Neuron (in vitro differentiated cells): ENCODE measurements around the gene PCDHGA7.

Experiments
- H2AFZ ChIP-seq: one replicate; pipeline ENCODE4 v1.6.1; 2013; ENCODE audit warnings: low read depth, mild to moderate bottlenecking, inconsistent platforms, low read length, moderate library complexity
- H3K27me3 ChIP-seq: one replicate; pipeline ENCODE4 v1.6.1; 2013; ENCODE audit warnings: low read length; ENCODE audit not compliant: insufficient read depth
- H3K36me3 ChIP-seq: one replicate; pipeline ENCODE4 v1.6.1; 2013; ENCODE audit warnings: low read length; ENCODE audit not compliant: insufficient read depth
- H3K4me1 ChIP-seq: one replicate; pipeline ENCODE4 v1.6.1; 2013; ENCODE audit warnings: low read length; ENCODE audit not compliant: insufficient read depth
- H3K4me3 ChIP-seq: 2 replicates; pipeline ENCODE4 v1.5.1; 2013; ENCODE audit warnings: mild to moderate bottlenecking, low read length, moderate library complexity
- H3K9me3 ChIP-seq: one replicate; pipeline ENCODE4 v1.6.1; 2013; ENCODE audit warnings: low read length

PCDHGA7 gene

GRCh38 chr5:141355641-141356040 is 26.9 kb upstream of the PCDHGA7 start:
- no peak overlapping the region for H2AFZ ChIP-seq
- H3K4me3 ChIP-seq: no peak overlapping the region
- no peaks in the 10 kb centered on the region for H3K4me1 ChIP-seq
- H3K9me3 ChIP-seq: peaks cover 42% of the 10 kb centered on the region
- no peaks in the 10 kb centered on the region for H3K36me3 ChIP-seq
- H3K27me3 ChIP-seq: no peaks in the 10 kb centered on the region

GRCh38 chr5:141356133-141356532 is 26.4 kb upstream of the PCDHGA7 start:
- H3K27me3 ChIP-seq: no peaks in the 10 kb centered on the region
- no peaks in the 10 kb centered on the region for H3K4me1 ChIP-seq
- no peaks in the 10 kb centered on the region for H3K36me3 ChIP-seq
- H3K4me3 ChIP-seq: no peak overlapping the region
- peaks cover 42% of the 10 kb centered on the region for H3K9me3 ChIP-seq
- H2AFZ ChIP-seq: no peak overlapping the region

GRCh38 chr5:141356950-141357349 is 25.6 kb upstream of the PCDHGA7 start:
- Histone ChIP-seq H3K36me3 (no peaks in the 10 kb centered on the region), H3K27me3 (no peaks in the 10 kb centered on the region), H3K4me1 (no peaks in the 10 kb centered on the region), H3K4me3 (no peak overlapping the region), H3K9me3 (peaks cover 40% of the 10 kb centered on the region), H2AFZ (no peak overlapping the region)

GRCh38 chr5:141359790-141360426 is 22.6 kb upstream of the PCDHGA7 start, which contains the start of gene PCDHGB2:
Gene PCDHGB2 (plus strand): TSS chr5:141359994. CDS start chr5:141360136, 142 bp downstream.
- Histone ChIP-seq H3K4me1 (no peaks in the 10 kb centered on the region), H3K27me3 (no peaks in the 10 kb centered on the region), H2AFZ (no peak within 1 kb of the TSS), H3K4me3 (no peak within 1 kb of the TSS), H3K36me3 (no peaks in the 10 kb centered on the region), H3K9me3 (peaks cover 47% of the 10 kb centered on the region)

GRCh38 chr5:141360685-141361084 is 21.9 kb upstream of the PCDHGA7 start:
- no peak overlapping the region for H3K4me3 ChIP-seq
- no peaks in the 10 kb centered on the region for H3K27me3 ChIP-seq
- no peaks in the 10 kb centered on the region for H3K4me1 ChIP-seq
- no peaks in the 10 kb centered on the region for H3K36me3 ChIP-seq
- peaks cover 47% of the 10 kb centered on the region for H3K9me3 ChIP-seq
- no peak overlapping the region for H2AFZ ChIP-seq

GRCh38 chr5:141362719-141363118 is 19.8 kb upstream of the PCDHGA7 start:
- H3K9me3 ChIP-seq: peaks cover 43% of the 10 kb centered on the region
- no peaks in the 10 kb centered on the region for H3K27me3 ChIP-seq
- no peak overlapping the region for H2AFZ ChIP-seq
- no peak overlapping the region for H3K4me3 ChIP-seq
- no peaks in the 10 kb centered on the region for H3K36me3 ChIP-seq
- H3K4me1 ChIP-seq: no peaks in the 10 kb centered on the region

- no peaks in the 10 kb centered on the region for H3K36me3 ChIP-seq
- H3K27me3 ChIP-seq: no peaks in the 10 kb centered on the region
- no peak within 1 kb of the TSS for H3K4me3 ChIP-seq
- H3K9me3 ChIP-seq: peaks cover 40% of the 10 kb centered on the region
- no peak within 1 kb of the TSS for H2AFZ ChIP-seq
- H3K4me1 ChIP-seq: no peaks in the 10 kb centered on the region
These were observed 18.4 kb upstream of the PCDHGA7 start, which contains the start of gene PCDHGA5 for GRCh38 chr5:141363952-141364660. Gene PCDHGA5 (plus strand): TSS chr5:141364162. CDS start chr5:141364331, 169 bp downstream.

GRCh38 chr5:141366016-141366896 is 16.3 kb upstream of the PCDHGA7 start:
- peaks cover 33% of the 10 kb centered on the region for H3K9me3 ChIP-seq
- H3K27me3 ChIP-seq: no peaks in the 10 kb centered on the region
- no peaks in the 10 kb centered on the region for H3K36me3 ChIP-seq
- no peaks in the 10 kb centered on the region for H3K4me1 ChIP-seq
- H3K4me3 ChIP-seq: no peak overlapping the region
- H2AFZ ChIP-seq: no peak overlapping the region

- Histone ChIP-seq H3K4me1 (no peaks in the 10 kb centered on the region), H3K27me3 (no peaks in the 10 kb centered on the region), H3K36me3 (no peaks in the 10 kb centered on the region), H3K9me3 (peaks cover 42% of the 10 kb centered on the region), H2AFZ (no peak within 1 kb of the TSS), H3K4me3 (no peak within 1 kb of the TSS)
These were observed 12.3 kb upstream of the PCDHGA7 start, which contains the start of gene PCDHGB3 for GRCh38 chr5:141369994-141370848. Gene PCDHGB3 (plus strand): TSS chr5:141370242. CDS start chr5:141370395, 153 bp downstream.

GRCh38 chr5:141371572-141372475 is 10.7 kb upstream of the PCDHGA7 start:
- Histone ChIP-seq H3K36me3 (no peaks in the 10 kb centered on the region), H3K27me3 (no peaks in the 10 kb centered on the region), H3K4me3 (no peak overlapping the region), H2AFZ (no peak overlapping the region), H3K9me3 (peaks cover 31% of the 10 kb centered on the region), H3K4me1 (no peaks in the 10 kb centered on the region)

GRCh38 chr5:141373673-141374317 is 8.7 kb upstream of the PCDHGA7 start, which contains the start of gene PCDHGA6:
Gene PCDHGA6 (plus strand): TSS chr5:141373891. CDS start chr5:141374084, 193 bp downstream.
- Histone ChIP-seq H3K4me3 (no peak within 1 kb of the TSS), H3K4me1 (no peaks in the 10 kb centered on the region), H3K36me3 (no peaks in the 10 kb centered on the region), H2AFZ (no peak within 1 kb of the TSS), H3K27me3 (no peaks in the 10 kb centered on the region), H3K9me3 (peaks cover 31% of the 10 kb centered on the region)
